ENCODE data around the gene NFATC1. TPM values are rescaled to one million over a fixed set of nuclear protein-coding genes. Genes with fewer than 3 reads are reported as not detected.

NFATC1 gene
- total RNA-seq, 2 donors from 2014 or later, result 5.2 to 5.9 TPM

DNA sequence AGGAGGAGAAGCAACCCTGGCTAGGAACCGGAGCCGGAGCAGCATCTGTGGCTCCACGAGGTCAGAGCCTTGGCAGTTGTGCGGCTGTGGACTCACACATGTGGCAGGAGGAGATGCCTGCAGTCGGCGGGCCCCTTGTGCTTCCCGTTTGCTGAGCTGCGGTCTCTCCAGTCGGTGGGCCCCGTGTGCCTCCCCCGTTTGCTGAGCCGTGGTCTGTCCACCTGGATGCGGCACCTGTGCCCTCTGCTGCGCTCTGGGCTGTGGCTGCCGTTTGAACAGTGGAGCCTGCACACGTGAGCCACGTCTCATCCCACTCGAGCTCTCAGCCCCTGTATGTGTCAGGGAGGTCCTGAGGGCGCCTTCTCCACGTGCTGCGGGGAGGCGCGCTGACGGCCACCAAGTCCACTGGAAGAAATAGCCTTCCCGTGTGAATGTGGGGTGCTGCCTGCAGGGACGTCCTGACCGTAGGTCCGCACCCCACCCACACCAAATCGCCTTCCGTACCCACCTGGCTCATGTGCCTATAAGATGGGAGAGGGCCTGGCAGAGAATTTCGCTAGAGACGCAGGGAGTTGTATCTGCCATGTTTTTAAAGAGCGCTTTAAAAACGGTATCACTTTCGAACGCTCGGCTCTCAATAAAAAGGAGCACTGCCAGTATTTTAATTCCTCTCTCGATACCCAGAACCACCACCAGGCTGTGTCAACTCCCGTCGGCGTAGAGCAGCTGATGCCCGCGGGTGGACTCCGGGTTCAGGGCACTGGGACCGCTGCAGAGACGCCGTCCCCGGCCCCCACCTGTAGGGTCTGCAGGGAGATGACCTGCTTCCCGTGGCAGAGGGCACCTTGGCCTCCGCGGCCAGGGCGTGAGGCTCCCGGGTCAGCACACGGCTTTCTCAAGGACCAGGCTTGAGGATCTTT lies 117.0 kb downstream of the NFATC1 start:
- DNase-seq (peak in 3 of 4 donors; percentile 2 to 8 (median 6)), ATAC-seq (no peak)
- 86 to 88% methylated on average over 37 to 50 of the region's 54 CpGs for WGBS, 2 donors
- Histone ChIP-seq H3K36me3 (replicated peaks in 1 of 2; ENCODE audit: insufficient read depth in 1 of 2, low read depth in 2 of 2) (no peaks in the 10 kb centered on the region), H3K27me3 (no peaks in the 10 kb centered on the region), H3K9me3 (no peaks in the 10 kb centered on the region), H3K4me1 (peaks cover 8% of the 10 kb centered on the region), H3K27ac (no peak overlapping the region), H3K4me3 (no peak overlapping the region)
- TF ChIP-seq POLR2A (IDR thresholded peaks at IDR 0.05), result no peak
- TF ChIP-seq, protein P1, sequence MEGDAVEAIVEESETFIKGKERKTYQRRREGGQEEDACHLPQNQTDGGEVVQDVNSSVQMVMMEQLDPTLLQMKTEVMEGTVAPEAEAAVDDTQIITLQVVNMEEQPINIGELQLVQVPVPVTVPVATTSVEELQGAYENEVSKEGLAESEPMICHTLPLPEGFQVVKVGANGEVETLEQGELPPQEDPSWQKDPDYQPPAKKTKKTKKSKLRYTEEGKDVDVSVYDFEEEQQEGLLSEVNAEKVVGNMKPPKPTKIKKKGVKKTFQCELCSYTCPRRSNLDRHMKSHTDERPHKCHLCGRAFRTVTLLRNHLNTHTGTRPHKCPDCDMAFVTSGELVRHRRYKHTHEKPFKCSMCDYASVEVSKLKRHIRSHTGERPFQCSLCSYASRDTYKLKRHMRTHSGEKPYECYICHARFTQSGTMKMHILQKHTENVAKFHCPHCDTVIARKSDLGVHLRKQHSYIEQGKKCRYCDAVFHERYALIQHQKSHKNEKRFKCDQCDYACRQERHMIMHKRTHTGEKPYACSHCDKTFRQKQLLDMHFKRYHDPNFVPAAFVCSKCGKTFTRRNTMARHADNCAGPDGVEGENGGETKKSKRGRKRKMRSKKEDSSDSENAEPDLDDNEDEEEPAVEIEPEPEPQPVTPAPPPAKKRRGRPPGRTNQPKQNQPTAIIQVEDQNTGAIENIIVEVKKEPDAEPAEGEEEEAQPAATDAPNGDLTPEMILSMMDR (IDR thresholded peaks at IDR 0.05), result no peak
- intact Hi-C loops (cut with DNase I), result no loop called here

DNA sequence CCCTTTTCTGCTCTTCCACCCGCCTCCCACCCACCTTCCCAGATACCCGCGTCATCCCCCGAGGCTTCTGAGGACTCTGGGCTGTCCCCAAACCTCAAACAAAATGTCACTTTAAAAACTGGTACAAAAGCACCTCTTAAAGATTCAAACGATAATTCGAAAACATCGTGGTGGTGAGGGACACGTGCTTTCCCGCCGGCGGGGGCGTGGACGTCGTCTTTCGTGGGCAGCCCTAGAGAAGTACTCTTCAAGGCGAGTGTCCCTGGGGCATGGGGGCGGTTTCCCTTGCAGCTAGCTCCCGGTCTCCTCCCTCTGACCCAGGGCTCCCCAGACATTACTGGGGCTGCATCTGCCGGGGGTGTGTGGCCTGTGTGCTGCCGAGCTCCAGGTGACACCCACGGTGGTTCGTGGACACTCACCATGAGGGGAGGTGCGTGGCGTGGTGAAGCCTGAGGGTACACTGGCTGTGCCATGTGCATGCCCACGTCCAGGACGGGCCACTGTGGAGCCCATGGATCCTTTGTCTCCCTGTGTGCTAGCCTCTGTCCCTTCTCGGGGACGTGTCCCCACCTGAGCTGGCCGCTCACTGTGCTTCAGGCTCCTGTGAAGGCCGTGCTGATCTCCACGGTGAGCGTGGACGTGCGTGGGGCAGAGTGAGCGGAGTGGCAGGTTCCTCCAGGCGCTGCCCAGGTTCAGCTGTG lies 117.8 kb downstream of the NFATC1 start:
- TF ChIP-seq, protein P1 (IDR thresholded peaks at IDR 0.05), result no peak
- no peak for TF ChIP-seq POLR2A (IDR thresholded peaks at IDR 0.05)
- H3K9me3 ChIP-seq, result no peaks in the 10 kb centered on the region
- H3K4me3 ChIP-seq, result no peak overlapping the region
- H3K27ac ChIP-seq, result no peak overlapping the region
- peaks cover 2% of the 10 kb centered on the region for H3K4me1 ChIP-seq
- intact Hi-C loops (cut with DNase I), result no loop called here
- peak in 2 of 4 donors; percentile 1 to 8 for DNase-seq
- no peaks in the 10 kb centered on the region for H3K27me3 ChIP-seq
- WGBS, 2 donors, result 90% methylated on average over 18 to 31 of the region's 36 CpGs
- ATAC-seq, result no peak
- no peaks in the 10 kb centered on the region for H3K36me3 ChIP-seq (replicated peaks in 1 of 2; ENCODE audit: insufficient read depth in 1 of 2, low read depth in 2 of 2)

DNA sequence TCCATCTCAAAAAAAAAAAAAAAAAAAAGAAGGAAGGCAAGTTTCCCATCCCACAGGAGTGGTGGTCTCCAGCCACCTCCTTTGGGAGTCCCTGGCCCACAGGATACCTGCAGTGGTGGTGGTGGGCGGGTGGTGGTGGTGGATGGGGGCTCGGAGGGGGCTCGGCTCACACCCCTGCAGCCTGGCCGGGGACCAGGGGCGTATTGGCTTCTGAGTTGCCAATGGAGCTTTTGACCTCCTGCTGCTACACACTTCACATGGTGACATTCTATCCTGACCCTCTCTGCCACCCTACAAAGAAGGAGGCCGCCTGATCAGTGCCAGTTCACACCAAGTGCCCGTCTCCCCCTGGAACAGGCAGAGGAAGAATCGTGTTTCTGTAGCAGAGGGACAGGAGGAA lies 119.6 kb downstream of the NFATC1 start:
- Histone ChIP-seq H3K27me3 (no peaks in the 10 kb centered on the region), H3K4me3 (no peak overlapping the region), H3K9me3 (no peaks in the 10 kb centered on the region), H3K4me1 (no peaks in the 10 kb centered on the region), H3K27ac (no peak overlapping the region), H3K36me3 (replicated peaks in 1 of 2; ENCODE audit: insufficient read depth in 1 of 2, low read depth in 2 of 2) (no peaks in the 10 kb centered on the region)
- intact Hi-C loops (cut with DNase I), result no loop called here
- ATAC-seq (no peak), DNase-seq (peak in 1 of 4 donors; percentile 8)
- 76 to 85% methylated on average over 8 of the region's 8 CpGs for WGBS, 2 donors
- TF ChIP-seq, protein P1 (IDR thresholded peaks at IDR 0.05), result no peak
- no peak for TF ChIP-seq POLR2A (IDR thresholded peaks at IDR 0.05)

DNA sequence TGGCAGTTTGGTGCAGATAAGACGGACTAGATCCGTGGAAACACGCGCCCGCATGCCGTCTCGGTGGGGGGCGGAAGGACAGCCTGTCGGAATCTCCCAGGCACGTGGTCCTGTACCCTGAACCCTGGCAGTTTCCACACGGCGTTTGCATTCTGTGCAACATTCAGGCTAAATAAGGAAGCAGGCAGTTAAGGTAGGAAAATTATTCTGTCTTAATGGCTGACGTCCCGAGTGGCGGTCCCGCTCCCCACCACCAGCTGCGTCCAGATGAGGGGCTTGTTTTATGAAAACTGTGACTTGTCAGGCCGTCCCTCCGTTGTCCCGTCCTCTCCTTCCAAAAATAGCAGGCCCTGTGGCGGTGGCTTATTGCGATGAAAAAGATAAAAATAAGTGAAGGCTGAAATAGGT lies 120.2 kb downstream of the NFATC1 start:
- no peak for TF ChIP-seq POLR2A (IDR thresholded peaks at IDR 0.05)
- TF ChIP-seq, protein P1 (IDR thresholded peaks at IDR 0.05), result no peak
- Histone ChIP-seq H3K27ac (no peak overlapping the region), H3K4me1 (no peaks in the 10 kb centered on the region), H3K4me3 (no peak overlapping the region), H3K36me3 (replicated peaks in 1 of 2; ENCODE audit: insufficient read depth in 1 of 2, low read depth in 2 of 2) (no peaks in the 10 kb centered on the region), H3K27me3 (no peaks in the 10 kb centered on the region), H3K9me3 (no peaks in the 10 kb centered on the region)
- peak; percentile 59 for ATAC-seq
- 54 to 64% methylated on average over 22 of the region's 22 CpGs for WGBS, 2 donors
- peak in 1 of 4 donors; percentile 12 for DNase-seq
- intact Hi-C loops (cut with DNase I), result no loop called here
